HG02852 (cell line): ENCODE measurements around the gene C8G.

Experiments used
- ATAC-seq: cut with Tn5 transposase; IDR thresholded peaks from one replicate; pipeline ENCODE4 v1.9.1; 2021; ENCODE audit warnings: mild to moderate bottlenecking, moderate library complexity; ENCODE audit not compliant: unreplicated experiment

The C8G gene

DNA sequence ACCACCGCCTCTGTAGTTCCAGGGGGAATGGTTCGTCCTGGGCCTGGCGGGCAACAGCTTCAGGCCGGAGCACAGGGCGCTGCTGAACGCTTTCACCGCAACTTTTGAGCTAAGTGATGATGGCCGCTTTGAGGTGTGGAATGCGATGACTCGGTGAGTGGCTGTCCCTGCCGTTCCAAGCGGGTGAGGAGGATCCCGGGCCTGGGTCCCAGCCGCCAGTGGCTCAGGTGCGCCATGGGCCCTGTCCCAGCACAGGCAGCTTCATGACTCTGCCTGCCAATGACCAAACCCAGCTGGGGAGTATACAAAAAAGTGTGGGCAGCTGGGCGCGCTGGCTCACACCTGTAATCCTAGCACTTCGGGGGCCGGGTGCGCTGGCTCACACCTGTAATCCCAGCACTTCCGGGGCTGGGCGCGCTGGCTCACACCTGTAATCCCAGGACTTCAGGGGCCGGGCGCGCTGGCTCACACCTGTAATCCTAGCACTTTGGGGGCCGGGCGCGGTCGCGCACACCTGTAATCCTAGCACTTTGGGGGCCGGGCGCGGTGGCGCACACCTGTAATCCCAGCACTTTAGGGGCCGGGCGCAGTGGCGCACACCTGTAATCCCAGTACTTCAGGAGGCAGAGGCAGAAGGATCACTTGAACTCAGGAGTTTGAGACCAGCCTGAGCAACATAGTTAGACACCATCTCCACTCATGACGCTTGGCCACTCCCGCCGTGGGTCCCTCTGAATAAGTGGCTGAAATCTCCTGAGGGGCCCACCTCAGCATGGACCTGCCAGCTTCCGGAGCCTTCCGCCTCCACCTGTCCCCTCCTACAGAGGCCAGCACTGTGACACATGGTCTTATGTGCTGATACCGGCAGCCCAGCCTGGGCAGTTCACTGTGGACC is 8.1 kb downstream of the C8G start:
- ATAC-seq, result no peak

DNA sequence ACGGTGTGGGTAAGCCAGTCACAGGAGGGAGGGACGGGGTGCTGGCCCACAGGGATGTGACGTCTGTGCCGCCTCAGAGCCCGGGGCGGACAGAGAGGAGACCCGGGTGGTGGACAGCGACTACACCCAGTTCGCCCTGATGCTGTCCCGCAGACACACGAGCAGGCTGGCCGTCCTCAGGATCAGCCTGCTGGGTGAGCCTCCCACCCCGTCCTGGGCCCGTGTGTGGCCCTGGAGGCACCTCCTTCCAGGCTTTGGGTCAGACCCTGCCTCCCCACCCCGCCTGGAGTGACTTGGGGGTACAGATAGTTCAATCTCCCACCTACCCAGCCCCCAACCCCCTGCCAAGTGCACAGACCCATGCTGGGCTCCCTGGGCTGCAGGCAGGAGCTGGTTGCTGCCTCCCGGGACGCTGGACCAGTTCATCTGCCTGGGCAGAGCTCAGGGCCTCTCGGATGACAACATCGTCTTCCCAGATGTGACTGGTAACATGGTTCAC is 8.8 kb downstream of the C8G start:
- ATAC-seq, result no peak

- ATAC-seq, result no peak
Observed at GRCh38 chr9:136954270-136955083, 9.4 kb downstream of the C8G start.

DNA sequence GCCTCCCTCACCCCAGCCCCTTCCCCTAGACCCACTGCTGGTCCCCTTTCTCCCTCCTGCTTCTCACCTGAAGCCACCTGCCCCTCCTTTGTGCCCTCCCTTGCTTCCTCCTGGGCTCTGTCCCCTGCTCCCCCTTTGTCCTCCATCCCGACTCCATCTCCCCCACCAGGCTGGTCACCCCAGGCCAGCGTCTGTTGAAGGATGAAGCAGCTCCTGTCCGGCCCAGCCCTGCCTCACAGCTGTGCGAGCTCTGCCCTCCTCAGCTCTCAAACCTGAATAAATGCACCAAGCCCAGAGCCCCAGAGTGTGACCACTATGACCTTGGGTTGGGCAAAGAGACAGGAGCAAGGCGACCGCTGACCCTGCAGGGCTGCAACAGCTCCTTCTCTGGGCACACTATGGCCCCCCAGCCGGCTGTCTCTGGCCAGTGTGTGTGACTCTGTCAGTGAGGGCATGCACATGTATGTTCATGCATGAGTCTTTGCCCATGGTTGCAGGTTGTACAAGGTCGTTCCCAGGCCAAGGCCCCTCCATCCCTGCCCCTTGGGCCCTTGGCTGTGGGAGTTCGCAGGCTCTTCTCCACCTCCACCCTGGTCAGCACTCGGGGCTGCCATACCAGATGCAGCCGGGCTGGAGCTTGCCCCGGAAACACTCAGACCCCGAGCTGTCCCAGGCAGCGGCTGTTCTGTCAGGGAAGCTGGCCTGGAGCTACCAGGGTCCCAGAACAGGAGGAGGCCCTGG is 10.3 kb downstream of the C8G start:
- no peak for ATAC-seq

DNA sequence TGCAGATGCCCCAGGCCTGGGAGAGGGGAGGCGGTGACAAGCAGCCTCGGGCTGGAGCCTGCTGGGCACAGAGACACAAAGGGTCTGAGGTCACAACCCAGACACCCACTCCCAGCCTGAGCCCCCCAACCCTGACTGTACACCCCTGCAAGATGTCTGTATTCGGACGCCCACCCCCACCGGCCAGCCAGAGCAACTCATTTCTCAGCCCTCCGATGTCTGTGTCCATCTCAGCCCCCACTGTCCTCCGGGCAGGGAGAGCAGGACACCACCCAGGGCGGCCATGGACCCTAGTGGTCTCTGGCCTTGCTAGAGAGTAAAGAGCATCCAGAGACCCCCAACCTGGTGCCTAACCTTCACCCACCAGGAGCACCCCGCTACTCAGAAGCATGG is 10.9 kb downstream of the C8G start:
- ATAC-seq, result no peak

DNA sequence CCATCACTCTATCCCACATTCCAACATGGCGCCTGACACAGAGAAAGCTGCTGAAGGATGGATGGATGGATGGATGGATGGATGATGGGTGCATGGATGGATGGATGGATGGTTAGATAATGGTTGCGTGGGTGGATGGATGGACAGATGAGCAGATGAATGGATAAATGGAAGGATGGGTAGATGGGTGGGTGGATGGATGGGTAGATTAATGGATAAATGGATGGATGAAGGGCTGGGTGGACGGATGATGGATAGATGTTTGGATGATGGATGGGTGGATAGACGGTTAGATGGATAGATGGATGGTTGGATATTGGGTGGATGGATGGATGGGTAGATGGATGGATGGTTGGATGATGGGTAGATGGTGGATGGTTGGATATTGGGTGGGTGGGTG is 11.6 kb downstream of the C8G start:
- ATAC-seq, result no peak

DNA sequence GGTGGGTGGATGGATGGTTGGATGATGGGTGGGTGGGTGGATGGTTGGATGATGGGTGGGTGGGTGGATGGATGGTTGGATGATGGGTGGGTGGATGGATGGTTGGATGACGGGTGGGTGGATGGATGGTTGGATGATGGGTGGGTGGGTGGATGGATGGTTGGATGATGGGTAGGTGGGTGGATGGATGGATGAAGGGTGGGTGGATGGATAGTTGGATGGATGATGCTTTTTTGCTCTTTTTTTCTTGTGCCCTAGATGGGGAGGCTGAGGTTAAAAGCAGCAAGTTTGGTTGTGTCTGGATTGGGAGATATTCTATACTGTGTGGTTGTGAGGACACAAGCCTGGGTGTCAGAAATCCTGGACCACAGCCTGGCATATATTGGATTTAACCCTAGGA is 12.4 kb downstream of the C8G start:
- ATAC-seq, result no peak

DNA sequence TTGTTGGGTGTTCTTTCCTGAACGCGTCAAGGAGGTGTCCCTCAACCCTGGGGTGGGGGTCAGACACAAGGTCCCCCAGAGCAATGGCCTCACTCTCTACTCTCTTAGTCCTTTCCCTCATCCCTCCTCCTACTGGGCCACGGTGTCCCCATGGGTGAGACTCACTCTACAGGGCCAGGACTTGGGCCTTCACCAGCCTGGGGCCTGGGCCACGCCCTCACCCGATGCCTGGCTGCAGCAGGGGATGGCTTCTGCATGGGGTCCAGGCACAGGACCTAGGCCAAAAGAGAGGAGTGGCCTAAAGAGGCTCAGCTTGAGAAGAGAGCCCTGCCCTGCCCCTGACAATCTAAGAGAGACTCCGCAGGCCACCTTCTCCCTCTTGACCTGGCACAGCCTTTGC is 12.9 kb downstream of the C8G start:
- ATAC-seq, result no peak

GRCh38 chr9:136958473-136958872 is 13.4 kb downstream of the C8G start:
- no peak for ATAC-seq

DNA sequence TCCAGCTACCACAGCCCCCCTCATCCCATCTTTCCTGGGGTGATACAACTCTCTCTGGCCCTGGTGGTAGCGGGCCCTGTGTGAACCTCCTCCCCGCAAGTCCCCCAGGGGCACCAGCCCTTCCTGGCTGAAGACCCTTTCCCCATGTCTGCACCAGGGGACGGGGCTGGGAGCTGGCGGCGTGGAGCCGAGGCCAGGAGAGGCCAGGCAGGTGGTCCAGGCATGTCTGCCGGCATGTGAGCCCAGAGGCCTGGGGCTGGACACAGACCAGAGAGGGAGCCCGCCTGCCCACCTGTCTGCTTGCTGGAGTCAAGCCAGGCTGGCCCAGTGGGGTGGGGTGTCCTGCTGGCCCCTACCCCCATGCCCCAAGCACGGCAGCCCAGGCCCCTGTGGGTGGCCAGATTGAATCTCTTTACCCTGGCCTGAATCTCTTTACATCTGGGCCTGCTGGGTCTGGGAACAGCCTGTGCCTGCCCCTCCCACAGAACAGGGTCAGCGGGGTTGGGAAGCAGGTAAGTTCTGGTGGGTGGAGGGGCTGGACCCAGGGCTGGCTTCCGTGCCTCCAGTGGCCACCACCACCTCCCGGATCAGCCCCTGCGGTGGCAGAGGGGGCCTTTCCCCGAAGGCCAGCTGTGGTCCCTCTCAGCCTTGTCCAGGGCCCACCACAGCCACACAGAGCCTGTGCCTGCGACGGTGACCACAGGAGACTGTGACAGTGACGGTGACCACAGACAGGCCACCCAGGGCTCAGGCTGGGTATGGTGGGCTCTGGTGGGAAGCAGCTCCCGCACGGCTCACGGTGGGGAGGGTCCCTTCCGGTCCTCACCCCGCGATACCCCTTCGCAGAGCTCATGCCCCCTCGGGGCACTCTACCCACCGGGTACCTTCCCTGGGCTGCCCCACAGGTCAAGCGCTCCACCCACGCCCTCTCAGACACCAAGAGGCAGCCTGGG is 14.1 kb downstream of the C8G start:
- no peak for ATAC-seq

- no peak for ATAC-seq
Observed at GRCh38 chr9:136960212-136960937, 15.3 kb downstream of the C8G start.

DNA sequence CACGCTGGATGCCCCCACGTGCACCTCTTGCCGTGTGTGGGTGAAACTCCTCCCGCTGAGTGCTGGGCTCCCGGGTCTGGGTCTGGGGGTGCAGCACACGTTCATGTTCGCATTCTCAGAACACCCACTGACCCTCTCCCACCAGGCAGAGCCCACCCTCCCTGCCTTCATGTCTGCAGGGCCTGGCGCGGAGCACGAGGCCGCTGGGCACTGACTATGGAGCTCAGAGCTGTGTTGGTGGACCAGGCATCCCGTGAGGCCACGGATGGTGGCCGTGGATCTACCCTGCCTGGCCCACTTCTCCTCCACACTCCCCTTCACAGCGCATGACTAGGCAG is 15.9 kb downstream of the C8G start:
- no peak for ATAC-seq

DNA sequence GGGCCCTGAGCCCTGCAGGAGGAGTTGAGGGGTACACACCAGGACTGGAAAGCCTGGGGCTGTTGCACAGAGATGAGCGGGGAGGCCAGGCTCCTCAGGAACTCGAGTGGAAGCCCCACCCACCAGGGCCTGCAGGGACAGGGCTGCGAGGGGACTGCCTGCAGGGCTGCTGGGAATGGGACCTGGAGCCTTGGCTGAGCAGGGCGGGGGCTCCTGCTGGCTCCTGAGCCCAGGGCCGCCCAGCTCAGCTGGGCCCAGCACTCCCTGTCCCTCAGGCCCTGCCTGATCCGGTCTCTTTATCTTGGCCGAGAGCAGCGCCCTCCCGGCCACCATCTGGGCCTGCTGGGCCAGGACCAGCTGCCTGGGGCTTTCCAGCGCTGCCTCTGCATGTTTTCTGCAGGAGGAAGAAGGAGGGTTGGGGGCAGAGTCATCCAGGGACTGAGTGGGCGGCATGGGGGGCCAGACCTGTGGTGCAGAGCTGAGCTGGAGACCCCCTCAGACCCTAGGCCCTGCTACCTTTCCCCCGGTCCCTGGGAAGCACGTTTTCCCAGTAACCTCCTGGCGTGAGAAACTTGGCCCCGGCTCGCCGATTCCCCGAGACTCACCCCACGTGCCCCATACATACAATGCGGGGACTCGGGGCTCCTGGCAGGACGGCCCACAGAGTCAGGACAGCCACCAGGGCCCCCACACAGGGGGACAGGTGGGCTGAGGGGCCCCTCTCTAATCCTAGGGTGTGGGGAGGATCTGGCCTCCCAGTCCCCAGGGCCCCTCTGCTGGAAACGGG is 16.4 kb downstream of the C8G start:
- no peak for ATAC-seq

DNA sequence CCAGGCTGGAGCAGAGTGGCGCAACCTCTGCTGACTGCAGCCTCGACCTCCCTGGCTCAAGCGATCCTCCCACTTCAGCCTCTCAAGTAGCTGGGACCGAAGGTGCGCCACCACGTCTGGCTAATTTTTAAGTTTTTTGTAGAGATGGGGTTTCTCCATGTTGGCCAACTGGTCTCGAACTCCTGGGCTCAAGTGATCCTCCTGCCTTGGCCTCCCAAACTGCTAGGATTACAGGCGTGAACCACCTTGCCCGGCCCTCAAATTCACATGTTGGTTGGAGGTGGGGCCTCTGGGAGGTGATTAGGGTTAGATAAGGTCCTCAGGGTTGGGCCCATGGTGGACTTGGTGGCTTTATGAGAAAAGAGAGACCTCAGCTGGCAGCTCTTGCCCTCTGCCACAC is 17.1 kb downstream of the C8G start:
- ATAC-seq, result no peak

DNA sequence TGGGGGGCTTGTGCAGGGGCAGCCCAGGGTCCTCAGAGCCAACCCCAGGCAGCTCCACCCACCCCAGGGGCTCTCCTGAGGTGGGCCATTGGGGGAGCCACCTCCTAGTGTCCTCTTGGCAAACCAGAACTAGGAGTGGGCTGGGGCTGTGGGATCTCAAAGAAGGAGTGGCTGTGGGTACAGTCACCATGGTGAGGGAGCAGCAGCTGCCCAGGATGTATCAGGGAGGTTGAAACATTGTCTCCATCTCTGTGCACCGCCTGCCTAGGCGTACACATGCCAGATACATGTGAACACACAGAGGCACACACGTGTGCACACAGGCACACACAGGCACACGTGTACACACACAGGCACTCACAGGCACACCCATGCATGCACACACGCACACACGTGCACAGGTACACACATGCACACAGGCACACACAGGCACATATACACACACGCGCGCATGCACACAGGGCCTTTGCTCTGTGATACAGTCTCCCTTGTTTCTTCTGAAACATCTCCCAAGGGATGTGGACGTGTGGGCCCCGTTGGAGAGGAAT is 17.7 kb downstream of the C8G start:
- no peak for ATAC-seq

- ATAC-seq, result no peak
Observed at GRCh38 chr9:136963341-136963740, 18.3 kb downstream of the C8G start.

DNA sequence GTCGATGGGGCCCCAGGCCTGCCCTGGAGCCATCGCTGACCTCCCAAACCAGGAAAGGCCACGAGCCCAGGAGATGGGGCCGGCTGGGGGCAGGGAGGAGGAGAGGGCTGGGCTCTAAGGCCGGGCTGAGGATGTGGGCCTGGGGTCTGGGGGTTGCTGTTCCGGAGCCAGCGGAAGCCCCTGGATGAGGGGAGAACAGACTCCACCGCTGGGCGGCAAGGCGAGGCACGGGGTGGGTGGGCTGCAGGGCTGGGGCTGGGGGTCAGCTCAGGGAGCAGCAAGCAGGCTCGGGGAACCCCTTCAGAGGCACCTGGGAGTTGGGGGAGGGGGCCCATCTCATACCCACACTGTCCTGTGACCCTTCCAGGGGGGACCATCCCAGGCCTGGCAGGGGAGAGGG is 18.7 kb downstream of the C8G start:
- ATAC-seq, result no peak

DNA sequence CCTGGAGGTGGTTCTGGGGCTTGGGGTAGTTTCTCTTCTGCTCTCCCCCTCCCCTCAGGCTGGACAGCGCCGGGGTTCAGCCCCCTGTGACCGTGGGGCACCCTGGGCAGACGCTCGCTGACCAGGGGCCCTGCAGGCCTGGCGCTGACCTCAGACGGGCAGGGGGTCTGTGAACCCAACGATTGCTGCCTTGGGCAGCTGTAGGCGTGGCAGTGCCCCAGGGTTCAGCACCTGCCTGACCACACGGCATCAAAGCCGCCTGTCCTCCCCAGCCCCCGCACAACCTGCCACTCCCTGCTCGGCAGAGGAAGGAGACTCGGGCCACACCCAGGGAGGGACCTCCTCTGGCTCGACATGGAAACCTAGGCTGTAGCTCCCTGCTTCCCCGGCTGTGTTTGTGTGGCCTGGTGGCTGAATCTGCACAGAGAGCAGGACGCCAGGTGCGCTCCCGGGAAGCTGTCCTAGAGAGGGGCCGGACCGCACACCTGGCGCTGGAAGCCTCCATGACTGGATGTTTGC is 19.2 kb downstream of the C8G start:
- no peak for ATAC-seq
